Measurements from ENCODE around the gene RBPJ. TPM values are rescaled to one million over a fixed set of nuclear protein-coding genes. Genes with fewer than 3 reads are reported as not detected.

Gene RBPJ
- total and polyA plus RNA-seq, 2 of the 8 experiments (the other 6 are each of a cell fraction or from before 2014, with no cell fraction given), result 65.5 to 217 TPM

DNA sequence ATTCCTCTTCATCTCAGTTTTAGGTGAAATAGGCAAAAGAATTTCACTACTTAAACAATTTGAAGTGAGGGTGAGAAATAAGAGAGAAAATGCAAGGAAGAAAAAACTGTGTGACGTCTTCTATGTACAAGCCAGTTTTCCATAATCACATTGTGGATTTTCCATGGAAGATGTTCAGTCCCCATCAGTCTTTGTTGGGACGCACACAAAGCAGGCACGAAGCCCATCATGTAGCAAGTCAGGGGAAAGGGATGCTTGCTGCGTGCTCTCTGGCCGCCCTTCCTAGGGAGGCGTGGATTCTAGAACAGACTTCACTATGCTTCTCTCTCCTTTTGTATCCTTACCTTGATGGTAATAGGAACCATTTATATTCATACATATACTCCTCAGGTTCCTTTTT lies 54.7 kb downstream of the RBPJ start (continued):
- TF ChIP-seq, protein P1, sequence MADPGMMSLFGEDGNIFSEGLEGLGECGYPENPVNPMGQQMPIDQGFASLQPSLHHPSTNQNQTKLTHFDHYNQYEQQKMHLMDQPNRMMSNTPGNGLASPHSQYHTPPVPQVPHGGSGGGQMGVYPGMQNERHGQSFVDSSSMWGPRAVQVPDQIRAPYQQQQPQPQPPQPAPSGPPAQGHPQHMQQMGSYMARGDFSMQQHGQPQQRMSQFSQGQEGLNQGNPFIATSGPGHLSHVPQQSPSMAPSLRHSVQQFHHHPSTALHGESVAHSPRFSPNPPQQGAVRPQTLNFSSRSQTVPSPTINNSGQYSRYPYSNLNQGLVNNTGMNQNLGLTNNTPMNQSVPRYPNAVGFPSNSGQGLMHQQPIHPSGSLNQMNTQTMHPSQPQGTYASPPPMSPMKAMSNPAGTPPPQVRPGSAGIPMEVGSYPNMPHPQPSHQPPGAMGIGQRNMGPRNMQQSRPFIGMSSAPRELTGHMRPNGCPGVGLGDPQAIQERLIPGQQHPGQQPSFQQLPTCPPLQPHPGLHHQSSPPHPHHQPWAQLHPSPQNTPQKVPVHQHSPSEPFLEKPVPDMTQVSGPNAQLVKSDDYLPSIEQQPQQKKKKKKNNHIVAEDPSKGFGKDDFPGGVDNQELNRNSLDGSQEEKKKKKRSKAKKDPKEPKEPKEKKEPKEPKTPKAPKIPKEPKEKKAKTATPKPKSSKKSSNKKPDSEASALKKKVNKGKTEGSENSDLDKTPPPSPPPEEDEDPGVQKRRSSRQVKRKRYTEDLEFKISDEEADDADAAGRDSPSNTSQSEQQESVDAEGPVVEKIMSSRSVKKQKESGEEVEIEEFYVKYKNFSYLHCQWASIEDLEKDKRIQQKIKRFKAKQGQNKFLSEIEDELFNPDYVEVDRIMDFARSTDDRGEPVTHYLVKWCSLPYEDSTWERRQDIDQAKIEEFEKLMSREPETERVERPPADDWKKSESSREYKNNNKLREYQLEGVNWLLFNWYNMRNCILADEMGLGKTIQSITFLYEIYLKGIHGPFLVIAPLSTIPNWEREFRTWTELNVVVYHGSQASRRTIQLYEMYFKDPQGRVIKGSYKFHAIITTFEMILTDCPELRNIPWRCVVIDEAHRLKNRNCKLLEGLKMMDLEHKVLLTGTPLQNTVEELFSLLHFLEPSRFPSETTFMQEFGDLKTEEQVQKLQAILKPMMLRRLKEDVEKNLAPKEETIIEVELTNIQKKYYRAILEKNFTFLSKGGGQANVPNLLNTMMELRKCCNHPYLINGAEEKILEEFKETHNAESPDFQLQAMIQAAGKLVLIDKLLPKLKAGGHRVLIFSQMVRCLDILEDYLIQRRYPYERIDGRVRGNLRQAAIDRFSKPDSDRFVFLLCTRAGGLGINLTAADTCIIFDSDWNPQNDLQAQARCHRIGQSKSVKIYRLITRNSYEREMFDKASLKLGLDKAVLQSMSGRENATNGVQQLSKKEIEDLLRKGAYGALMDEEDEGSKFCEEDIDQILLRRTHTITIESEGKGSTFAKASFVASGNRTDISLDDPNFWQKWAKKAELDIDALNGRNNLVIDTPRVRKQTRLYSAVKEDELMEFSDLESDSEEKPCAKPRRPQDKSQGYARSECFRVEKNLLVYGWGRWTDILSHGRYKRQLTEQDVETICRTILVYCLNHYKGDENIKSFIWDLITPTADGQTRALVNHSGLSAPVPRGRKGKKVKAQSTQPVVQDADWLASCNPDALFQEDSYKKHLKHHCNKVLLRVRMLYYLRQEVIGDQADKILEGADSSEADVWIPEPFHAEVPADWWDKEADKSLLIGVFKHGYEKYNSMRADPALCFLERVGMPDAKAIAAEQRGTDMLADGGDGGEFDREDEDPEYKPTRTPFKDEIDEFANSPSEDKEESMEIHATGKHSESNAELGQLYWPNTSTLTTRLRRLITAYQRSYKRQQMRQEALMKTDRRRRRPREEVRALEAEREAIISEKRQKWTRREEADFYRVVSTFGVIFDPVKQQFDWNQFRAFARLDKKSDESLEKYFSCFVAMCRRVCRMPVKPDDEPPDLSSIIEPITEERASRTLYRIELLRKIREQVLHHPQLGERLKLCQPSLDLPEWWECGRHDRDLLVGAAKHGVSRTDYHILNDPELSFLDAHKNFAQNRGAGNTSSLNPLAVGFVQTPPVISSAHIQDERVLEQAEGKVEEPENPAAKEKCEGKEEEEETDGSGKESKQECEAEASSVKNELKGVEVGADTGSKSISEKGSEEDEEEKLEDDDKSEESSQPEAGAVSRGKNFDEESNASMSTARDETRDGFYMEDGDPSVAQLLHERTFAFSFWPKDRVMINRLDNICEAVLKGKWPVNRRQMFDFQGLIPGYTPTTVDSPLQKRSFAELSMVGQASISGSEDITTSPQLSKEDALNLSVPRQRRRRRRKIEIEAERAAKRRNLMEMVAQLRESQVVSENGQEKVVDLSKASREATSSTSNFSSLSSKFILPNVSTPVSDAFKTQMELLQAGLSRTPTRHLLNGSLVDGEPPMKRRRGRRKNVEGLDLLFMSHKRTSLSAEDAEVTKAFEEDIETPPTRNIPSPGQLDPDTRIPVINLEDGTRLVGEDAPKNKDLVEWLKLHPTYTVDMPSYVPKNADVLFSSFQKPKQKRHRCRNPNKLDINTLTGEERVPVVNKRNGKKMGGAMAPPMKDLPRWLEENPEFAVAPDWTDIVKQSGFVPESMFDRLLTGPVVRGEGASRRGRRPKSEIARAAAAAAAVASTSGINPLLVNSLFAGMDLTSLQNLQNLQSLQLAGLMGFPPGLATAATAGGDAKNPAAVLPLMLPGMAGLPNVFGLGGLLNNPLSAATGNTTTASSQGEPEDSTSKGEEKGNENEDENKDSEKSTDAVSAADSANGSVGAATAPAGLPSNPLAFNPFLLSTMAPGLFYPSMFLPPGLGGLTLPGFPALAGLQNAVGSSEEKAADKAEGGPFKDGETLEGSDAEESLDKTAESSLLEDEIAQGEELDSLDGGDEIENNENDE (IDR thresholded peaks at IDR 0.05; ENCODE audit: insufficient replicate concordance, low read length), result no peak
- TF ChIP-seq RAD21 (IDR thresholded peaks at IDR 0.05 in 1 of 2, conservative IDR thresholded peaks at IDR 0.05 in 1 of 2; ENCODE audit: low read depth in 2 of 2, low read length in 2 of 2), result no peak
- TF ChIP-seq JUND (IDR thresholded peaks at IDR 0.05; ENCODE audit: low read length), result no peak
- no peak for TF ChIP-seq MAFK (IDR thresholded peaks at IDR 0.05; ENCODE audit: low read depth, low read length)
- no peak for TF ChIP-seq TBP (IDR thresholded peaks at IDR 0.05; ENCODE audit: low read depth, low read length)
- TF ChIP-seq SP2 (IDR thresholded peaks at IDR 0.05; ENCODE audit: low read length), result no peak
- TF ChIP-seq CBX5 (IDR thresholded peaks at IDR 0.05; ENCODE audit: low read depth, low read length), result no peak
- TF ChIP-seq SP4 (IDR thresholded peaks at IDR 0.05; ENCODE audit: low read length), result no peak
- no peak for TF ChIP-seq ASH2L (IDR thresholded peaks at IDR 0.05; ENCODE audit: low read length)

All from H1 (cell line).